HCT116 (cell line): ENCODE data around the gene CILP2. TPM values are rescaled to one million over a fixed set of nuclear protein-coding genes. Genes with fewer than 3 reads are reported as not detected.

Source experiments
- ATAC-seq: fragments of 200-7000 bp; cut with Tn5 transposase; 2 replicates; pipeline ENCODE4 v1.9.1; 2020; ENCODE audit warnings: mild to moderate bottlenecking, moderate library complexity
- BruUV-seq: library from RNA; stranded (reverse); fragments of 400-500 nt; replicated peaks from 2 replicates; lab custom pipeline; 2021; lab: Mats Ljungman, UMichigan
- CTCF ChIA-PET: fragments of 300-600 bp; sonication (Branson Sonifier 250); formaldehyde crosslinking; loops from one replicate; lab custom pipeline; 2021; ENCODE audit warnings: antibody characterized with exemption; lab: Charles Lee
- POLR2A ChIA-PET: fragments of 300-600, 350-600 bp; sonication (Branson Sonifier 250); formaldehyde crosslinking; loops from one replicate; lab custom pipeline; 2021; ENCODE audit warnings: antibody characterized with exemption; lab: Charles Lee
- RAD21 ChIA-PET, 2 experiments: fragments of 300-600 bp; sonication (Branson Sonifier 250); formaldehyde crosslinking; loops; one replicate each; lab custom pipeline; 2023; ENCODE audit warnings: low total read pairs in 2 of 2; ENCODE audit not compliant: uncharacterized antibody in 2 of 2, unreplicated experiment in 2 of 2, low non-redundant PET in 1 of 2; lab: Charles Lee
- DNase-seq: peaks from one replicate; pipeline ENCODE4 v3.0.0-alpha.2; 2010; ENCODE audit warnings: low read depth, low spot score
- H2AFZ ChIP-seq: fragments of 200-600 bp; shearing (Covaris generic), sonication (generic); 2 replicates; pipeline ENCODE4 v1.6.1; 2017; ENCODE audit warnings: low read depth, mixed run types, mixed read lengths, antibody characterized with exemption, low read length; ENCODE audit not compliant: poor library complexity, severe bottlenecking
- H3K27ac ChIP-seq: 2 replicates; pipeline ENCODE4 v1.5.1; 2012; ENCODE audit warnings: low read depth, low read length
- H3K27me3 ChIP-seq: fragments of 200-600 bp; sonication (generic); 2 replicates; pipeline ENCODE4 v1.6.1; 2016; ENCODE audit warnings: mixed run types, low read length, mixed read lengths; ENCODE audit not compliant: insufficient read depth
- H3K36me3 ChIP-seq, 2 experiments: fragments of 200-500 bp in 1 of 2; fragments of 200-600 bp in 1 of 2; sonication (Bioruptor generic) in 1 of 2; sonication (generic) in 1 of 2; 2 replicates each; pipeline versions ENCODE4 v1.5.1 to v1.6.1; 2014 to 2016; ENCODE audit warnings: low read length in 2 of 2, inconsistent platforms in 1 of 2, mixed read lengths in 1 of 2, mixed run types in 1 of 2; ENCODE audit not compliant: insufficient read depth in 2 of 2, control insufficient read depth in 1 of 2
- H3K4me1 ChIP-seq, 2 experiments: fragments of 200-600 bp in 1 of 2; sonication (generic) in 1 of 2; 2 replicates each; pipeline versions ENCODE4 v1.5.1 to v1.6.1; 2012 to 2017; ENCODE audit warnings: low read length in 2 of 2, inconsistent platforms in 1 of 2, mild to moderate bottlenecking in 1 of 2, mixed read lengths in 1 of 2, mixed run types in 1 of 2, moderate library complexity in 1 of 2; ENCODE audit not compliant: insufficient read depth in 2 of 2, control insufficient read depth in 1 of 2
- H3K4me2 ChIP-seq: fragments of 200-600 bp; sonication (generic); 2 replicates; pipeline ENCODE4 v1.6.1; 2017; ENCODE audit warnings: mixed run types, low read length, mixed read lengths
- H3K4me3 ChIP-seq, 2 experiments: fragments of 200-600 bp in 1 of 2; sonication (generic) in 1 of 2; replicated peaks in 1 of 2; 2 replicates each; pipeline ENCODE4 v1.5.1; 2011 to 2016; ENCODE audit warnings: low read length in 2 of 2, control low read depth in 1 of 2, low read depth in 1 of 2, mild to moderate bottlenecking in 1 of 2, mixed read lengths in 1 of 2, mixed run types in 1 of 2
- H3K79me2 ChIP-seq: fragments of 200-600 bp; sonication (generic); 2 replicates; pipeline ENCODE4 v1.6.1; 2017; ENCODE audit warnings: mild to moderate bottlenecking, mixed run types, low read length, moderate library complexity, mixed read lengths; ENCODE audit not compliant: insufficient read depth
- H3K9ac ChIP-seq: fragments of 200-600 bp; sonication (generic); 2 replicates; pipeline ENCODE4 v1.6.1; 2016; ENCODE audit warnings: low read length, mixed read lengths
- H3K9me2 ChIP-seq: fragments of 200-600 bp; sonication (generic), shearing (Covaris generic); 2 replicates; pipeline ENCODE4 v1.6.1; 2017; ENCODE audit warnings: mixed run types, mild to moderate bottlenecking, moderate library complexity; ENCODE audit not compliant: insufficient read depth
- H3K9me3 ChIP-seq, 2 experiments: fragments of 200-500 bp in 1 of 2; fragments of 200-600 bp in 1 of 2; sonication (Bioruptor generic) in 1 of 2; sonication (generic) in 1 of 2; 2 replicates each; pipeline ENCODE4 v1.6.1; 2014 to 2017; ENCODE audit warnings: low read length in 2 of 2, mixed read lengths in 2 of 2, inconsistent platforms in 1 of 2, low read depth in 1 of 2, mild to moderate bottlenecking in 1 of 2, mixed run types in 1 of 2, moderate library complexity in 1 of 2; ENCODE audit not compliant: control insufficient read depth in 1 of 2, insufficient read depth in 1 of 2
- H4K20me1 ChIP-seq: fragments of 200-600 bp; sonication (generic), shearing (Covaris generic); 2 replicates; pipeline ENCODE4 v1.6.1; 2017; ENCODE audit warnings: mixed run types, mild to moderate bottlenecking, moderate library complexity; ENCODE audit not compliant: insufficient read depth
- CEBPB ChIP-seq: IDR thresholded peaks from 2 replicates; pipeline ENCODE4 v1.6.1; 2012; ENCODE audit warnings: low read depth
- EZH2phosphoT487 ChIP-seq: fragments of 200-600 bp; IDR thresholded peaks from 2 replicates; pipeline ENCODE4 v1.6.1; 2018; ENCODE audit warnings: antibody characterized with exemption, borderline replicate concordance
- SRF ChIP-seq: IDR thresholded peaks from 2 replicates; pipeline ENCODE4 v1.6.1; 2012; ENCODE audit warnings: low read depth
- TCF7L2 ChIP-seq: IDR thresholded peaks from 2 replicates; pipeline ENCODE4 v1.7.0; 2011; ENCODE audit warnings: borderline replicate concordance, inconsistent platforms; ENCODE audit not compliant: insufficient read depth, insufficient read length; ENCODE audit errors: extremely low read depth
- ZFX ChIP-seq: fragments of 450-650 bp; IDR thresholded peaks from 2 replicates; pipeline ENCODE4 v1.6.1; 2017
- intact Hi-C: fragments of 100-400 bp; cut with micrococcal nuclease; formaldehyde crosslinking; loops from 2 replicates; pipeline ENCODE4 v1.10.0; 2022
- total RNA-seq: library from RNA; stranded (reverse); gene quantifications from one replicate; pipeline ENCODE4 v1.2.1, GENCODE V29; 2021; ENCODE audit not compliant: unreplicated experiment
- TF ChIP-seq, protein P1 (sequence below): IDR thresholded peaks from 2 replicates; pipeline ENCODE4 v1.6.1; 2012
- TF ChIP-seq, protein P2 (sequence below), 3 experiments: fragments of 200-600 bp in 1 of 3; sonication (generic) in 1 of 3; IDR thresholded peaks in 2 of 3; conservative IDR thresholded peaks in 1 of 3; 2 replicates each; pipeline ENCODE4 v1.5.1; 2012 to 2017; ENCODE audit warnings: low read depth in 2 of 3, low read length in 2 of 3, antibody characterized with exemption in 1 of 3, borderline replicate concordance in 1 of 3, control low read depth in 1 of 3, mild to moderate bottlenecking in 1 of 3, mixed read lengths in 1 of 3, mixed run types in 1 of 3, moderate library complexity in 1 of 3; ENCODE audit not compliant: insufficient read depth in 1 of 3
- TF ChIP-seq, protein P3 (sequence below): IDR thresholded peaks from 2 replicates; pipeline ENCODE4 v1.6.1; 2012

Gene CILP2
- total RNA-seq, 1 experiment from 2014 or later = 13.1 TPM

DNA sequence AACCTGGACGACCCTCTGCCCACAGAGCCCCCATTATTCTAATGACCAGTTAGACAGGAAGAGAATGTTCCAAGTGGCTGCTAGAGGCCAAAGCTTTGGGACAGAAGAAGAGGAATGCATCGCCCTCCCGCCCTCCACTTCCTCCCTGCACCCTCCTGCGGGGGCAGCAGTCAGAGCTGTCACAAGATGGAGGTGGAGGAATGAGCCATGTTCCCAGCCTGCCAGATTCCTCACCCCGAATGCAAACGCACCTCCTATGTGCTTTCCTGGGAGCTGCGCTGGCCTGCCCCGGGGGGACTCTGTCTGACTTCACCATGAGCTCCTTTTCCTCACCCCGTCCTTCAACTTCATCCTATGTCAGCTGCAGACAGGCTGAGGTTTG lies 7.7 kb upstream of the CILP2 start:
- no peak overlapping the region for H2AFZ ChIP-seq
- H3K9me3 ChIP-seq = no peaks in the 10 kb centered on the region
- ChIA-PET RAD21 (no interaction called here), CTCF (interaction anchor here (0.8 to 4.8 kb wide), 5 partner anchors 22 to 114 kb away, joined by 3 to 22 read pairs (median 6); partner anchors contain the start of gene GMIP), POLR2A (no interaction called here)
- no peak overlapping the region for H3K9ac ChIP-seq
- DNase-seq (no peak), ATAC-seq (no peak)
- H3K4me3 ChIP-seq = no peak overlapping the region
- no peak overlapping the region for H3K4me2 ChIP-seq
- intact Hi-C loops = no loop called here
- TF ChIP-seq ZFX (no peak), EZH2phosphoT487 (no peak)
- TF ChIP-seq, protein P1, sequence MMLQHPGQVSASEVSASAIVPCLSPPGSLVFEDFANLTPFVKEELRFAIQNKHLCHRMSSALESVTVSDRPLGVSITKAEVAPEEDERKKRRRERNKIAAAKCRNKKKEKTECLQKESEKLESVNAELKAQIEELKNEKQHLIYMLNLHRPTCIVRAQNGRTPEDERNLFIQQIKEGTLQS = no peak
- TF ChIP-seq, protein P2, sequence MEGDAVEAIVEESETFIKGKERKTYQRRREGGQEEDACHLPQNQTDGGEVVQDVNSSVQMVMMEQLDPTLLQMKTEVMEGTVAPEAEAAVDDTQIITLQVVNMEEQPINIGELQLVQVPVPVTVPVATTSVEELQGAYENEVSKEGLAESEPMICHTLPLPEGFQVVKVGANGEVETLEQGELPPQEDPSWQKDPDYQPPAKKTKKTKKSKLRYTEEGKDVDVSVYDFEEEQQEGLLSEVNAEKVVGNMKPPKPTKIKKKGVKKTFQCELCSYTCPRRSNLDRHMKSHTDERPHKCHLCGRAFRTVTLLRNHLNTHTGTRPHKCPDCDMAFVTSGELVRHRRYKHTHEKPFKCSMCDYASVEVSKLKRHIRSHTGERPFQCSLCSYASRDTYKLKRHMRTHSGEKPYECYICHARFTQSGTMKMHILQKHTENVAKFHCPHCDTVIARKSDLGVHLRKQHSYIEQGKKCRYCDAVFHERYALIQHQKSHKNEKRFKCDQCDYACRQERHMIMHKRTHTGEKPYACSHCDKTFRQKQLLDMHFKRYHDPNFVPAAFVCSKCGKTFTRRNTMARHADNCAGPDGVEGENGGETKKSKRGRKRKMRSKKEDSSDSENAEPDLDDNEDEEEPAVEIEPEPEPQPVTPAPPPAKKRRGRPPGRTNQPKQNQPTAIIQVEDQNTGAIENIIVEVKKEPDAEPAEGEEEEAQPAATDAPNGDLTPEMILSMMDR (IDR thresholded peaks at IDR 0.05 in 2 of 3, conservative IDR thresholded peaks at IDR 0.05 in 1 of 3; ENCODE audit: borderline replicate concordance in 1 of 3, insufficient read depth in 1 of 3, low read depth in 2 of 3, low read length in 2 of 3) = 0 out of 6 replicates have a peak, but pooled peaks of 1 of the 3 experiments have one; percentile 1
- H3K36me3 ChIP-seq = peaks cover 0 to 2% of the 10 kb centered on the region in 2 experiments; a peak in 2 of 4 replicates
- no peak overlapping the region for H3K27ac ChIP-seq
- no TSS peak for BruUV-seq
- H3K79me2 ChIP-seq = peaks cover 8% of the 10 kb centered on the region
- no peaks in the 10 kb centered on the region; a peak in 1 of 4 replicates for H3K4me1 ChIP-seq
- H3K9me2 ChIP-seq = no peaks in the 10 kb centered on the region
- no peaks in the 10 kb centered on the region for H4K20me1 ChIP-seq
- H3K27me3 ChIP-seq = no peaks in the 10 kb centered on the region

DNA sequence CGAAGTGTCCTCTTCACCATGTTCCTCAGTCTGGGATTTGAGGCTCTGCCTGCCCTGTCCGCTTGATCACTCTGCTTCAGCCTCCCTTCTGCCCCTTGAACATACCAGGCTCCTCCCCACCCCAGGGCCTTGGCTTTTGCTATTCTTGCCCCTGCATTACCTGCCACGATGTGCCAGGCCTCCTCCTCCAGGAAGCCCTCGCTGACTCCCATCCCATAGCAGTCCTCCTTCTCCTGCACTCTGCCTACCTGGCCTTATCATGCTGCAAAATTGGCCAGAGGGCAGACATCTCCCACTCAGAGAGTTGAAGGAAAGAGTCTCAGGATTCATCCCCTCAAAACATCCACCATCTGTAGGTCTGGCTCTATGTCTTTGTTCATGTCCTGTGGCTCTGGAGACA lies 7.2 kb upstream of the CILP2 start:
- ChIA-PET POLR2A (no interaction called here), RAD21 (no interaction called here), CTCF (interaction anchor here (0.8 to 4.8 kb wide), 5 partner anchors 22 to 113 kb away, joined by 3 to 22 read pairs (median 6); partner anchors contain the start of gene GMIP)
- Histone ChIP-seq H3K79me2 (peaks cover 3% of the 10 kb centered on the region; the same call in 1 of the 2 replicates), H3K9me3 (no peaks in the 10 kb centered on the region), H3K4me2 (no peak overlapping the region)
- DNase-seq = no peak
- TF ChIP-seq TCF7L2 = no peak
- TF ChIP-seq EZH2phosphoT487 = no peak
- TF ChIP-seq SRF = no peak
- no peak for TF ChIP-seq CEBPB
- TF ChIP-seq, protein P1 = no peak
- TF ChIP-seq, protein P3, sequence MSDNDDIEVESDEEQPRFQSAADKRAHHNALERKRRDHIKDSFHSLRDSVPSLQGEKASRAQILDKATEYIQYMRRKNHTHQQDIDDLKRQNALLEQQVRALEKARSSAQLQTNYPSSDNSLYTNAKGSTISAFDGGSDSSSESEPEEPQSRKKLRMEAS = no peak
- TF ChIP-seq, all 23 proteins: peak for 0
- Histone ChIP-seq H3K27ac (no peak overlapping the region), H3K9me2 (no peaks in the 10 kb centered on the region), H2AFZ (no peak overlapping the region), H3K9ac (no peak overlapping the region), H3K27me3 (no peaks in the 10 kb centered on the region), H3K4me1 (no peaks in the 10 kb centered on the region; a peak in 1 of 4 replicates), H3K36me3 (peaks cover 0 to 2% of the 10 kb centered on the region in 2 experiments; a peak in 2 of 4 replicates), H4K20me1 (no peaks in the 10 kb centered on the region), H3K4me3 (no peak overlapping the region)
- intact Hi-C loops = no loop called here
- ATAC-seq = no peak
- no TSS peak for BruUV-seq
